Tibial artery (tissue), 4 donors: ENCODE data around the gene ITSN1.

Experiments
- DNase-seq, 2 donors: peaks; one replicate each; pipeline ENCODE4 v3.0.0-alpha.2; 2019
- H3K27ac ChIP-seq, 2 donors: fragments of 200-600 bp; sonication (generic) in 1 of 2; 1 replicate in 1 of 2; 2 replicates in 1 of 2; pipeline ENCODE4 v1.5.1; 2018 to 2019; ENCODE audit warnings: mild to moderate bottlenecking in 1 of 2
- H3K27me3 ChIP-seq, 2 donors: fragments of 200-600 bp; sonication (generic) in 1 of 2; one replicate each; pipeline versions ENCODE4 v1.5.1 to v1.6.0; 2016 to 2019
- H3K36me3 ChIP-seq, 3 donors: fragments of 200-600 bp; sonication (generic) in 2 of 3; one replicate each; pipeline ENCODE4 v1.5.1; 2016 to 2019; ENCODE audit warnings: mild to moderate bottlenecking in 2 of 3
- H3K4me1 ChIP-seq, 4 donors: fragments of 200-600 bp; sonication (generic) in 2 of 4; 1 replicate in 3 of 4; 2 replicates in 1 of 4; pipeline ENCODE4 v1.5.1; 2016 to 2019
- H3K4me3 ChIP-seq, 2 donors: fragments of 200-600 bp; sonication (generic) in 1 of 2; 1 replicate in 1 of 2; 2 replicates in 1 of 2; pipeline ENCODE4 v1.5.1; 2018 to 2019; ENCODE audit warnings: mild to moderate bottlenecking in 2 of 2
- H3K9me3 ChIP-seq, 3 donors: fragments of 200-600 bp; sonication (generic) in 1 of 3; one replicate each; pipeline ENCODE4 v1.5.1; 2016 to 2019
- CTCF ChIP-seq, 2 experiments: fragments of 200-600 bp in 1 of 2; fragments of 450-650 bp in 1 of 2; IDR thresholded peaks; one replicate each; pipeline ENCODE4 v1.5.1; 2017 to 2019; ENCODE audit warnings: antibody characterized with exemption in 2 of 2, mild to moderate bottlenecking in 1 of 2, moderate library complexity in 1 of 2
- intact Hi-C: fragments of 100-400 bp; cut with DNase I; formaldehyde crosslinking; loops from one replicate; pipeline ENCODE4 v1.15.0; 2023; ENCODE audit warnings: low total_unique reads

The ITSN1 gene

GRCh38 chr21:33943293-33943692 is 301.0 kb downstream of the ITSN1 start:
- Histone ChIP-seq H3K4me1 (peaks cover 0 to 14% (median 10%) of the 10 kb centered on the region in 4 donors), H3K27me3 (no peaks in the 10 kb centered on the region), H3K36me3 (no peaks in the 10 kb centered on the region), H3K27ac (no peak overlapping the region), H3K9me3 (no peaks in the 10 kb centered on the region), H3K4me3 (no peak overlapping the region)
- intact Hi-C loops = loop anchor here (10.0 kb wide), 1 partner anchor 132 kb away; the partner anchor contains the start of genes MRPS6 and SLC5A3
- no peak for TF ChIP-seq CTCF (IDR thresholded peaks at IDR 0.05)
- no peak for DNase-seq

GRCh38 chr21:33944185-33944763 is 302.0 kb downstream of the ITSN1 start:
- Histone ChIP-seq H3K4me1 (peaks cover 0 to 20% (median 18%) of the 10 kb centered on the region in 4 donors), H3K36me3 (no peaks in the 10 kb centered on the region), H3K4me3 (no peak overlapping the region), H3K27me3 (no peaks in the 10 kb centered on the region), H3K27ac (no peak overlapping the region), H3K9me3 (no peaks in the 10 kb centered on the region)
- DNase-seq = no peak
- no peak for TF ChIP-seq CTCF (IDR thresholded peaks at IDR 0.05)
- intact Hi-C loops = loop anchor here (10.0 kb wide), 1 partner anchor 131 kb away; the partner anchor contains the start of genes MRPS6 and SLC5A3

GRCh38 chr21:33945652-33946270 is 303.5 kb downstream of the ITSN1 start:
- no peaks in the 10 kb centered on the region for H3K9me3 ChIP-seq
- H3K4me1 ChIP-seq = peaks cover 0 to 20% (median 18%) of the 10 kb centered on the region in 4 donors
- no peak for TF ChIP-seq CTCF (IDR thresholded peaks at IDR 0.05)
- intact Hi-C loops = loop anchor here (10.0 kb wide), 1 partner anchor 129 kb away; the partner anchor contains the start of genes MRPS6 and SLC5A3
- no peak overlapping the region for H3K4me3 ChIP-seq
- no peaks in the 10 kb centered on the region for H3K36me3 ChIP-seq
- no peak overlapping the region for H3K27ac ChIP-seq
- DNase-seq = no peak
- no peaks in the 10 kb centered on the region for H3K27me3 ChIP-seq

- Histone ChIP-seq H3K36me3 (no peaks in the 10 kb centered on the region), H3K4me1 (peaks cover 0 to 20% (median 18%) of the 10 kb centered on the region in 4 donors), H3K4me3 (peak overlapping the region; percentile 26 to 37), H3K27me3 (no peaks in the 10 kb centered on the region), H3K27ac (peak overlapping the region; percentile 67 to 72), H3K9me3 (no peaks in the 10 kb centered on the region)
- intact Hi-C loops = loop anchor here (10.0 kb wide), 1 partner anchor 127 kb away; the partner anchor contains the start of genes MRPS6 and SLC5A3
- no peak for TF ChIP-seq CTCF (IDR thresholded peaks at IDR 0.05)
- DNase-seq = peak; percentile 89
Observed at GRCh38 chr21:33947451-33948095, 305.3 kb downstream of the ITSN1 start.

- TF ChIP-seq CTCF (IDR thresholded peaks at IDR 0.05) = no peak
- H3K9me3 ChIP-seq = no peaks in the 10 kb centered on the region
- DNase-seq = peak; percentile 47 to 76
- H3K4me3 ChIP-seq = peak overlapping the region; percentile 26 to 37
- intact Hi-C loops = loop anchor here (10.0 kb wide), 1 partner anchor 126 kb away; the partner anchor contains the start of genes MRPS6 and SLC5A3
- no peaks in the 10 kb centered on the region for H3K36me3 ChIP-seq
- peaks cover 0 to 20% (median 18%) of the 10 kb centered on the region in 4 donors for H3K4me1 ChIP-seq
- H3K27me3 ChIP-seq = no peaks in the 10 kb centered on the region
- H3K27ac ChIP-seq = peak overlapping the region; percentile 67 to 72
Observed at GRCh38 chr21:33948096-33948950, 306.0 kb downstream of the ITSN1 start.
